Measurements from ENCODE around the gene KRTAP5-5. TPM values are rescaled to one million over a fixed set of nuclear protein-coding genes. Genes with fewer than 3 reads are reported as not detected.

KRTAP5-5 gene
- total and polyA plus RNA-seq, 2 of the 13 experiments (the other 11 are each of a cell fraction or from before 2014, with no cell fraction given): not detected

GRCh38 chr11:1656670-1657069, 27.1 kb downstream of the KRTAP5-5 start:
- in situ Hi-C loops (cut with HindIII; ENCODE audit: extremely low pct_ligation_motif_present, low pct_unique_long_range_greater_than_20kb): loop anchor here (5.0 kb wide), 3 partner anchors 36 to 496 kb away; partner anchors contain the start of gene SYT8
- no peak for DNase-seq (ENCODE audit: low spot score)

More at GRCh38 chr11:1656670-1657069, 27.1 kb downstream of the KRTAP5-5 start:
- FAIRE-seq: no peak
- Histone ChIP-seq H3K4me1 (ENCODE audit: insufficient read depth, low read length) (peaks cover 90% of the 10 kb centered on the region), H2AFZ (ENCODE audit: low read length) (no peak overlapping the region), H3K79me2 (ENCODE audit: insufficient read depth, low read length) (no peaks in the 10 kb centered on the region), H3K27me3 (ENCODE audit: control insufficient read depth in 1 of 2, insufficient read depth in 2 of 2, low read length in 2 of 2) (no peaks in the 10 kb centered on the region), H3K27ac (ENCODE audit: extremely low read length, insufficient read depth, low read length) (peak overlapping the region; percentile 4), H4K20me1 (ENCODE audit: insufficient read depth, low read length) (no peaks in the 10 kb centered on the region), H3K36me3 (replicated peaks in 1 of 2; ENCODE audit: control insufficient read depth in 1 of 2, insufficient read depth in 2 of 2, low read length in 2 of 2) (no peaks in the 10 kb centered on the region), H3K9ac (ENCODE audit: insufficient read depth, low read depth, low read length) (no peak overlapping the region), H3K9me3 (ENCODE audit: low read length) (no peaks in the 10 kb centered on the region), H3K4me2 (ENCODE audit: low read depth, low read length) (no peak overlapping the region), H3K4me3 (replicated peaks in 1 of 3; ENCODE audit: insufficient read depth in 1 of 3, low read depth in 2 of 3, low read length in 3 of 3) (no peak overlapping the region)
- ChIA-PET POLR2A (no interaction called here), CTCF (ENCODE audit: low intra/inter-chr PET ratio, low total read pairs) (no interaction called here)
- ATAC-seq: no peak
- intact Hi-C loops (cut with micrococcal nuclease; ENCODE audit: unreplicated experiment): no loop called here
- WGBS (ENCODE audit: low lambda C conversion rate): 98% methylated on average over 6 of the region's 7 CpGs
- TF ChIP-seq HNF4A (CRISPR knock-in tag; IDR thresholded peaks at IDR 0.05) (no peak), MAX (IDR thresholded peaks at IDR 0.05) (no peak), HOXA7 (CRISPR knock-in tag; IDR thresholded peaks at IDR 0.05) (no peak), ZNF572 (CRISPR knock-in tag; IDR thresholded peaks at IDR 0.05) (no peak), NBN (conservative IDR thresholded peaks at IDR 0.05) (no peak), PPARG (CRISPR knock-in tag; conservative IDR thresholded peaks at IDR 0.05) (no peak), CSRNP1 (CRISPR knock-in tag; IDR thresholded peaks at IDR 0.05) (no peak), SYNCRIP (IDR thresholded peaks at IDR 0.05; ENCODE audit: insufficient read depth, low read depth, low read length) (no peak)
- no TSS peak for BruUV-seq (replicated peaks)
